Stomach smooth muscle (tissue), 2 donors: ENCODE results near the gene TIMM10.

Source experiments
- H3K27ac ChIP-seq: one replicate; pipeline ENCODE4 v1.7.0; 2013; ENCODE audit warnings: mild to moderate bottlenecking, low read length, inconsistent platforms
- H3K27me3 ChIP-seq, 2 donors: one replicate each; pipeline ENCODE4 v1.7.0; 2013; ENCODE audit warnings: low read length in 2 of 2; ENCODE audit not compliant: insufficient read depth in 2 of 2, control insufficient read depth in 1 of 2
- H3K36me3 ChIP-seq, 2 donors: one replicate each; pipeline ENCODE4 v1.7.0; 2013; ENCODE audit warnings: low read length in 2 of 2; ENCODE audit not compliant: control insufficient read depth in 2 of 2, insufficient read depth in 2 of 2
- H3K4me1 ChIP-seq: one replicate; pipeline ENCODE4 v1.7.0; 2013; ENCODE audit warnings: low read length; ENCODE audit not compliant: control insufficient read depth, insufficient read depth
- H3K4me3 ChIP-seq, 2 donors: one replicate each; pipeline ENCODE4 v1.7.0; 2013; ENCODE audit warnings: low read length in 2 of 2
- H3K9ac ChIP-seq, 2 donors: one replicate each; pipeline ENCODE4 v1.7.0; 2013; ENCODE audit warnings: low read length in 2 of 2, mild to moderate bottlenecking in 1 of 2
- H3K9me3 ChIP-seq, 2 donors: one replicate each; pipeline ENCODE4 v1.7.0; 2013; ENCODE audit warnings: low read length in 2 of 2; ENCODE audit not compliant: control insufficient read depth in 2 of 2
- donor health status: healthy.
- donor health status: Pancreatic carcinoma.

Gene TIMM10

DNA sequence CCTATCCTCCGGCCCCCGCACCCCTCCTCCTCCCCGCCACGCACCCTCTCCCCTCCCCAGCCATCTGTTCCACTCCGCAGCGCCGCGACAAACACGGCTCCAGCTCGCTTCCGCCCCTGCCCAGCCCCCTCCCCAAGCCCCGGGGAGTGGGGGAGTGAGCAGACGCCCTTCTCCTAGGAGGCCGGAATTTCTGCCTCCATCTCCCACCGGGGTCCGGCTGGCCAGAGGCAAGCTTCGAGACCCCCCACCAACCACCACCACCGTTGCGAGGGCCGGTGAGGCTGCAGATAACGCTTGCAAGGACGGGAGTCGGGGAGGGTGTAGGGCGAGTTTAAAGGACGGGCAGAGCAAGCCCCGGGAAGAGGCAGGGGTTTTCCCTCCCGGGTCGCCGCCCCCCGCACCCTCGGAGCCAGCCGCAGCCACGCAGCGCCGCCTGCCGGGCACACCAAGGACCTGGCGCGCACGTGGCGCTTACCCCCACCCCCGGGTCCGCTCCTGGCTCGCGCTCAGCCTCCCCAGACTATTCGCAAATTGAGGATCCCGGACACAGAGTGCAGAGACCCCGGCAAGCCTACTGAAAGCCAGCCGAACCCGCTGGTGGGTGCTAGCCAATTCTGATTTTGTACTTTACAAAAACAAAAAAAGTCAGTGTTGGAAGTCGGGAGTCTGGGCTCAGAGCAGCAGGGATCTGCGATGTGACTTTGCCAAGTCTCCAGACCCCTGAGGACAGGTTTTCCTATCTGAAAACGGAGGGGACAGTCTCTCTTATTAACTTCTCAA, 47.6 kb downstream of the TIMM10 start:
- Histone ChIP-seq H3K4me1 (peaks cover 12% of the 10 kb centered on the region), H3K9me3 (no peaks in the 10 kb centered on the region), H3K27ac (no peak overlapping the region), H3K36me3 (peaks cover 30 to 33% of the 10 kb centered on the region in 2 donors), H3K4me3 (peak overlapping the region in 1 of 2 donors; percentile 57), H3K9ac (no peak overlapping the region), H3K27me3 (peaks cover 19 to 35% of the 10 kb centered on the region in 2 donors)

DNA sequence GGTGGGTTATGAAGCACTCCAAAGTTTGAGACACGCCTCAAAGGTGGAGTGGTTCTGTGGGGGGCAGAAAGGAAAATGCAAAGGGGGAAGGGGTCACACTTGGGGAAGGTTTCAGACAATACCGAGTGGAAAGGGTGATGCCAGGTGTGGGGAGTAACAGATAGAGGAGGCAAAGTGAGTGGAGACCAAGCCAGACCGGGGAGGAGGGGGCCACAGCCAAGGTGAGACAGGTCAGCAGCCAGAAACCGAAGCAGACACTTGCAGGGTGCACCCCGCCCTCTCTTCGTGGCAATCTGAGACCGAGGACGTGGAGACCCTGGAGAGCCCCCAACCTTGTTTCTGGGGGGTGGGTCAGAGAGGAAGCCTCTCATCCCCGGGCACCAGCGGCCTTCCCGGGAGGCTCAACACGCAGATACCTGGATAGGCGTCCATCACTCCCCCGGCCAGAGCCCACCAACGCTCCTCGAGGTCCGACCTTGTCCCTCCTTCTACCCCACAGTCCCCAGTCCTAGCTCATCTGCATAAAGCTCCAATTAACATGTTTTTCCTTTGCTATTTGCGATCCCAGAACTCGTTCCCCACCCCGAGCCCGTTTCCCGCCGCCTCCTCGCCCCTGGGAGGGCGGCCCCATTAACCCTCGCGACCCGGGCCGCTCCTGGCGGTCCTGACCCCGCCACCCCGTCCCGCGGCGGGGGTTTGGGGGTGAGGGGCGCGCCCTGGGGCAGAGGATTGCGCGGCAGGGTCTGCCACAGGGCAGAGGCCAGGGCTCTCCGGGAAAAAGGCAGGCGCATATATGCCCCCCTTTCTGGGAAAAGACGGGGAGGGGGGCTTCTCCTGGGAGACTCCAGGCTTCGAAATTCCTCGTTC, 48.4 kb downstream of the TIMM10 start:
- Histone ChIP-seq H3K27me3 (peaks cover 21 to 36% of the 10 kb centered on the region in 2 donors), H3K9me3 (no peaks in the 10 kb centered on the region), H3K4me1 (peaks cover 12% of the 10 kb centered on the region), H3K4me3 (no peak overlapping the region), H3K36me3 (peaks cover 22 to 25% of the 10 kb centered on the region in 2 donors), H3K27ac (no peak overlapping the region), H3K9ac (no peak overlapping the region)

DNA sequence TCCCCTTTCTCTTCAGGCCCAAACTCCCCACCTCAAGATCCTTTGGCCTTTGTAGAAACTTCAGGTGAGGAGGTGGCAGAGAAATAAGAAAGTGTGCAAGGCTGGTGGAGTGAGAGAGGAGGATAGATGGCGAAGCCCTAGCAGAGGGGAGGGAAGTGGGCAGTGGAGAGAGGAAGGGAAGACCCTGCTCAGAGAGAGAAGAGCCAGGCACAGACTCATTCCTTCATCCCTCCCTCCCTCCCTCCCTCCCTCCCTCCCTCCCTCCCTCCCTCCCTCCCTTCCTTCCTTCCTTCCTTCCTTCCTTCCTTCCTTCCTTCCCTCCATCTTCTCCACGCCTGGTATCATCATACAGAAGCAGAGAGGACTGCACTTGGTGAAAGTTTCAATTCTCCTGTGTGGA, 49.2 kb downstream of the TIMM10 start:
- H3K27me3 ChIP-seq = peaks cover 21 to 45% of the 10 kb centered on the region in 2 donors
- H3K9ac ChIP-seq = no peak overlapping the region
- H3K9me3 ChIP-seq = no peaks in the 10 kb centered on the region
- H3K4me1 ChIP-seq = peaks cover 17% of the 10 kb centered on the region
- H3K36me3 ChIP-seq = peaks cover 19 to 22% of the 10 kb centered on the region in 2 donors
- no peak overlapping the region for H3K27ac ChIP-seq
- no peak overlapping the region for H3K4me3 ChIP-seq

DNA sequence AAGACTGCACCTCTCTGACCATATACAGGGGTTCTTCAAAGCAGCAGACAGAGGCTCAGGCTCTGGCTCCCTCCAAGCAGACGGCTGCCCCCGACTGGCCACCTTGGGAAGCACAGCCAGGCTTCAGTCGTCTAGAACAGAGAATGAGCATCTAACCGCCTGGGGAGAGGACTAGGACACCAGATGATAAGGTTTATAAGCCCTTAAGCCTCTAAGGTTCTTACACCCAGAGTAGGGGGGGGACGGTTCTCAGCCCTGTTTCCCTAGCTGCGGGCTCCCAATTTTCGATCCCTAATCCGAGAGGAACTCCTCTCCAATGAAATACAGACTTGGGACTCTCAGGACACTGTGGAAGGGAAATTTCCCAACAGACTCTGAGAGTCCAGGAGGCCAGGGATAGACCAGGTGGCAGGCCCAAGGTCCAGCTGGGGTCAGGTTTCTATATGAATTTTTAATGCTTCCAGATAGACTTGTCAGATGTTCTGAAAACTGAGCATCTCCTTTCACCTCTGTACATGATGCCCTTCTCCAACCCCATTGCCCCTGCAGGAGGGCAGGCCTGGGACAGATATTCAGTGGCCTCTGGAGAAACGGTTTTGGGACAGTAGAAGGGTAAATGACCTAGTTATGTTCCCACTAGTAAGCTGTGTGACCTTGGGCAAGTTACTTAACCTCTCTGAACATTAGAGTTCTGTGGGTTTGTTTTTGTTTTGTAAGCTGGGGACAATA, 50.0 kb downstream of the TIMM10 start:
- H3K4me1 ChIP-seq = peaks cover 25% of the 10 kb centered on the region
- peaks cover 26 to 52% of the 10 kb centered on the region in 2 donors for H3K27me3 ChIP-seq
- H3K36me3 ChIP-seq = peaks cover 16 to 18% of the 10 kb centered on the region in 2 donors
- H3K27ac ChIP-seq = no peak overlapping the region
- H3K4me3 ChIP-seq = no peak overlapping the region
- H3K9ac ChIP-seq = no peak overlapping the region
- no peaks in the 10 kb centered on the region for H3K9me3 ChIP-seq

DNA sequence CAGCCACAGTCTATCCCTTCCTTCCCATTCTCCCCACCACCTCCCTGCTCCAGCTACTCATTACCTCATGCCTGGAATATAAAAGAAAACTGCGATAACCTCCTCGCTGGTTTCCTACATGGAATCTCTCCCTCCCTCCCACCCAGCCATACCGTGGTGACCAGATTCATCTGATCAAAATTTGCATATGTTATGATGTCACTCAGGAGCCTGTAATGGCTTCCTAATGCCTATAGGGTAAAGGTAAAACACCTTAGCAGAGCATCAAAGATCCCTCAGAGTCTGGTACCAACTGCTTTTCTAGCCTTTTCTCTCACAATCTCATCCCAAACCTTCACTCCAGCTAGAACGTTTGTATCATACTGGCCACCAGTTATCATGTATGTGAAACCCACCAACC, 50.6 kb downstream of the TIMM10 start:
- Histone ChIP-seq H3K9me3 (no peaks in the 10 kb centered on the region), H3K27me3 (peaks cover 28 to 59% of the 10 kb centered on the region in 2 donors), H3K4me3 (no peak overlapping the region), H3K36me3 (peaks cover 9 to 11% of the 10 kb centered on the region in 2 donors), H3K9ac (no peak overlapping the region), H3K27ac (no peak overlapping the region), H3K4me1 (peaks cover 26% of the 10 kb centered on the region)

DNA sequence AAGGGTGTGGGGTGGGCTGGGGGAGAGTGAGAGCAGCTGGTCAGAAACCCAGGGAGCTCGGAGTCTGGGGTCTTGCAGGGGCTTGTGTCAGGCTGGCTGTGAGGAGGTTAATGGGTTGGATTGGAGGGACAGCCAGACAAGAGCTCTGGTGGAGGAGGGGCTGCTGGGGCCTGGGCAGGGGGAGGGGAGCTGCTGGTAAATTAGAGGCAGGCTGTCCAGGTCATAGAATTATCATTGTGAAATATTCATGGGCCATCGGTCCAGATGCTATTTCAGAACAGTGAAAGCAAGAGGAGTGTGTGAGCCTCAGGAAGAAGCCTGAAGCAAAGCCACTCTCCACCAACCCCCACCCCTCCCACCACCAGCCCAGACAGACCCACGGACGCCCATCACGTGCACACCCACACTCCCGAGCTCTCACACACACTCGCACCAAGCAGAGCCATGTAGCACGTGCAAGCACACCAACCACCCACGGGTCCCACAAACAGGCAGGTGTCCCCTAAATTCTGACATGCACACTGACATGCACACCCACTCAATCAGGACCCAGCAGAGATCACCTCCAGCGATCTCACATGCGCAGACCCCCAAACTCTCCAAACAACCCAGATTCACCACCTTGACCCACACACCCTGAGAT, 51.4 kb downstream of the TIMM10 start:
- H3K9ac ChIP-seq = no peak overlapping the region
- no peaks in the 10 kb centered on the region for H3K9me3 ChIP-seq
- peaks cover 26% of the 10 kb centered on the region for H3K4me1 ChIP-seq
- peaks cover 1 to 4% of the 10 kb centered on the region in 2 donors for H3K36me3 ChIP-seq
- H3K27ac ChIP-seq = no peak overlapping the region
- H3K27me3 ChIP-seq = peaks cover 33 to 66% of the 10 kb centered on the region in 2 donors
- no peak overlapping the region for H3K4me3 ChIP-seq
